Esophagus (tissue), 2 donors: ENCODE measurements around the gene CCL11. TPM values are rescaled to one million over a fixed set of nuclear protein-coding genes. Genes with fewer than 3 reads are reported as not detected.

ENCODE experiments used
- H3K27ac ChIP-seq, 2 donors: one replicate each; pipeline ENCODE4 v1.5.1; 2013; ENCODE audit warnings: low read depth in 2 of 2, mild to moderate bottlenecking in 2 of 2, inconsistent platforms in 1 of 2, low read length in 1 of 2, moderate library complexity in 1 of 2
- H3K27me3 ChIP-seq, 2 donors: one replicate each; pipeline ENCODE4 v1.6.1; 2013; ENCODE audit warnings: low read length in 2 of 2, control low read depth in 1 of 2, mild to moderate bottlenecking in 1 of 2; ENCODE audit not compliant: insufficient read depth in 2 of 2, control insufficient read depth in 1 of 2
- H3K36me3 ChIP-seq, 2 donors: one replicate each; pipeline ENCODE4 v1.6.1; 2013; ENCODE audit warnings: low read length in 1 of 2; ENCODE audit not compliant: control insufficient read depth in 2 of 2, insufficient read depth in 2 of 2
- H3K4me1 ChIP-seq, 2 donors: one replicate each; pipeline ENCODE4 v1.6.1; 2013; ENCODE audit warnings: low read length in 1 of 2; ENCODE audit not compliant: control insufficient read depth in 2 of 2, insufficient read depth in 2 of 2
- H3K4me3 ChIP-seq, 2 donors: one replicate each; pipeline ENCODE4 v1.5.1; 2013; ENCODE audit warnings: low read length in 2 of 2, mild to moderate bottlenecking in 2 of 2, low read depth in 1 of 2, moderate library complexity in 1 of 2
- H3K9me3 ChIP-seq, 2 donors: one replicate each; pipeline ENCODE4 v1.6.1; 2013; ENCODE audit warnings: mild to moderate bottlenecking in 2 of 2, low read depth in 1 of 2, low read length in 1 of 2, moderate library complexity in 1 of 2; ENCODE audit not compliant: control insufficient read depth in 2 of 2, insufficient read depth in 1 of 2
- WGBS, 2 donors: extraction: QIAGEN DNeasy Blood & Tissue Kit; methylation state at CpG; one replicate each; pipeline ENCODE4 v1.1.7; 2013; 5-methylcytosine and 5-hydroxymethylcytosine counted together
- polyA plus RNA-seq, 2 donors: library from polyadenylated mRNA; stranded (reverse); fragments of 200-250 nt; gene quantifications; one replicate each; pipeline ENCODE4 v1.2.3, GENCODE V29; 2013
- donor health status: healthy with polysubstance abuse.
- donor health status: Bipolar disorder and iron deficiency.

CCL11 gene
- polyA plus RNA-seq, 2 donors = 0.29 to 0.99 TPM

- H3K27me3 ChIP-seq = no peaks in the 10 kb centered on the region
- H3K27ac ChIP-seq = no peak overlapping the region
- no peak overlapping the region for H3K4me3 ChIP-seq
- H3K36me3 ChIP-seq = no peaks in the 10 kb centered on the region
- no peaks in the 10 kb centered on the region for H3K9me3 ChIP-seq
- WGBS, 2 donors = 91 to 92% methylated on average over 1 of the region's 1 CpG
- H3K4me1 ChIP-seq = no peaks in the 10 kb centered on the region
These were observed 17.1 kb downstream of the CCL11 start for GRCh38 chr17:34302636-34303035.

DNA sequence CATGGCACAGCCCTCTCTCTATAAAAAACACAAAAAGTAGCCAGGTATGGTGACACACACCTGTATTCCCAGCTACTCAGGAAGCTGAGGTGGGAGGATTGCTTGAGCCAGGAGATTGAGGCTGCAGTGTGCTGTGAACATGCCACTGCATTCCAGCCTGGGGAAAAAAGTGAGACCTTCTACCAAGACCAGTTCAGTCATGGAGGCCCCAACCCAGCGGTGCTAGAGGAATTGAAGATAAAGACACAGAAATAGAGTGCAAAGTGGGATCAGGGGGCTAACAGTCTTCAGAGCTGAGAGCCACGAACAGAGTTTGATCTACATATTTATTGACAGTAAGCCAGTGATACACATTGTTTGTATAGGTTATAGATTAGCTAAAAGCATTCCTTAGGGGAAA is 18.1 kb downstream of the CCL11 start:
- Histone ChIP-seq H3K9me3 (no peaks in the 10 kb centered on the region), H3K4me1 (no peaks in the 10 kb centered on the region), H3K36me3 (no peaks in the 10 kb centered on the region), H3K27me3 (no peaks in the 10 kb centered on the region), H3K4me3 (no peak overlapping the region), H3K27ac (no peak overlapping the region)
- 82 to 92% methylated on average over 2 of the region's 2 CpGs for WGBS, 2 donors

DNA sequence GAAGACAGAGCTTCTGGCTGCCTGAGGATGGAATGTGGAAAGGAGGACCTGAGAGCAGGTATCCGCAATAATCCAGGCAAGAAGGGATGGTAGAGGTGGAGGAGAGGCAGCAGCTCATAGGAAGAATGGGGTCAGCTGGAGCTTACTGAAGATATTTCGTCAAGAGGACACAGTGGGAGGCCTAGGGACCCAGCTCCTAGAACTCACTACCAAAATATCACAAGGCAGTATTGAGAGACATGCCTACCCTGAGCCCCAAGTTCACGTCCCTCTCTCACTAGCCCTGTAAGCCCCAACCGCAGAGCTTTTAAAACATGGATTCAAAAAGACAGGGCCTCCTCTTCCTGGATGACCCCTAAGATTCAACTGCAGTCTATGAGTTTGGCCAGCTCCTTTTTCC is 19.5 kb downstream of the CCL11 start:
- Histone ChIP-seq H3K4me3 (no peak overlapping the region), H3K9me3 (no peaks in the 10 kb centered on the region), H3K27me3 (no peaks in the 10 kb centered on the region), H3K4me1 (no peaks in the 10 kb centered on the region), H3K36me3 (no peaks in the 10 kb centered on the region), H3K27ac (no peak overlapping the region)
- 89 to 96% methylated on average over 4 of the region's 4 CpGs for WGBS, 2 donors

DNA sequence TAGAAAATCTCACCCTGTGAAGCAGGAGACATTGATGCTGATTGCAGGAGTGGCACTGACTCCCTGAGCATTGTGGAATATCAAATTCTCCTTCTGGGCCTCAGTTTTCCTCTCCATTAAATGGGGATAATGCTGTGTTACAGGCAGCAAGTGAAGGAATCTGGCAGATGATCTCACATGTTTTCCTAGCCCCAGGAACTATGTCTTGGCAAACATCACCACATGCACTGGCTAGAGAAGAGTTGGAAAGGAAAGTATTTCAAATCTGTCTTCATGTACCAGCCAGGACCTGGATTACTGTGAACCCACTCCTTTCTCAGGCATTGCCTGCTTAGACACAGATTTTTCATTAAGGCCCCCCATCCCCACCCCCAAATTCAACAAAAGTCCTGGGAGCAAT is 20.1 kb downstream of the CCL11 start:
- Histone ChIP-seq H3K4me3 (no peak overlapping the region), H3K4me1 (no peaks in the 10 kb centered on the region)

DNA sequence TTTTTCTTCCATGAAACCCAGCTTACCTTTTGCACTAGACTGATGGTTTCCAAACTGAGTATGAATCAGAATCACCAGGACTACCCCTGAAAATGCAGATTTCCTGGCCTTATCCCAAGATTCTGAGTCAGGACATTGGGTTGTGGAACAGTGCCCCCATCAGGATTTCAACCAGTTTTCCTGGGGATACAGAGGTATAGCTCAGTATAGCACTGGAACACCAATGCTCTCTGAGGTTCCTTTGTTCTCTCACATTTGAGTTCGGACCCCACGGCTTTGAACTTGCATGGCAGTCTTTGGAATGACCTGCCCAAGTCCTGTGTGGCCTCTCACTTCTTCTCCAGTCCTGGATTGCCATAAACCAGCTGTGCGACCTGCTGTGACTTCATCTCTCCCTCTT is 20.9 kb downstream of the CCL11 start:
- no peak overlapping the region for H3K4me3 ChIP-seq
- no peaks in the 10 kb centered on the region for H3K27me3 ChIP-seq
- H3K4me1 ChIP-seq = no peaks in the 10 kb centered on the region
- no peak overlapping the region for H3K27ac ChIP-seq
- WGBS, 2 donors = 64 to 76% methylated on average over 3 of the region's 3 CpGs
- H3K36me3 ChIP-seq = no peaks in the 10 kb centered on the region
- H3K9me3 ChIP-seq = no peaks in the 10 kb centered on the region

More for the DNA sequence above, 20.1 kb downstream of the CCL11 start:
- H3K27ac ChIP-seq = no peak overlapping the region
- no peaks in the 10 kb centered on the region for H3K9me3 ChIP-seq
- no peaks in the 10 kb centered on the region for H3K36me3 ChIP-seq
- H3K27me3 ChIP-seq = no peaks in the 10 kb centered on the region

DNA sequence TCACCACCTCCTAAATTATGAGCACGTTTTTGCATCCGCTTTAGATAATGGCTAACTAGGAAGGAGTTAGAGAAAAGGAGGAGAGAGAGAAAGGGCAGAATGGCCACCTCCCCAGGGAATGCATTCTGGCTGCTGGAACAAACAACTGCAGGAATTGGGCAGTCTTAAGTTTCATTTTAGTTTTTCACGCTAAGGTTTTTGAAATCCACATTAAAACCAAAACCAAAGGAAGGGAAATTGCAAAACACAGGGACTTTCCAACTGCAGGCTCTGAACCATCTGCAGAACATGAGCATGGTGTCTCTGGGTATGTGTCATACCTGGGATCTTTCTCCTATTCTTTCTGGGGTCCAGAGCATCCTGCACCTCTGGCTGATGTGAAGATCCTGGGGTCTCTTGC is 21.6 kb downstream of the CCL11 start:
- H3K36me3 ChIP-seq = no peaks in the 10 kb centered on the region
- H3K4me3 ChIP-seq = no peak overlapping the region
- no peaks in the 10 kb centered on the region for H3K9me3 ChIP-seq
- H3K27me3 ChIP-seq = no peaks in the 10 kb centered on the region
- H3K27ac ChIP-seq = no peak overlapping the region
- 43 to 47% methylated on average over 3 of the region's 3 CpGs for WGBS, 2 donors
- H3K4me1 ChIP-seq = no peaks in the 10 kb centered on the region

GRCh38 chr17:34308371-34308770 is 22.8 kb downstream of the CCL11 start:
- H3K9me3 ChIP-seq = no peaks in the 10 kb centered on the region
- H3K4me3 ChIP-seq = no peak overlapping the region
- no peaks in the 10 kb centered on the region for H3K27me3 ChIP-seq
- no peaks in the 10 kb centered on the region for H3K36me3 ChIP-seq
- no peaks in the 10 kb centered on the region for H3K4me1 ChIP-seq
- no peak overlapping the region for H3K27ac ChIP-seq

GRCh38 chr17:34311291-34311690 is 25.7 kb downstream of the CCL11 start:
- Histone ChIP-seq H3K9me3 (no peaks in the 10 kb centered on the region), H3K4me3 (no peak overlapping the region), H3K27ac (no peak overlapping the region), H3K27me3 (no peaks in the 10 kb centered on the region), H3K36me3 (no peaks in the 10 kb centered on the region), H3K4me1 (no peaks in the 10 kb centered on the region)
- WGBS, 2 donors = 60 to 63% methylated on average over 7 of the region's 7 CpGs

GRCh38 chr17:34312080-34312479 is 26.5 kb downstream of the CCL11 start:
- Histone ChIP-seq H3K9me3 (no peaks in the 10 kb centered on the region), H3K4me1 (no peaks in the 10 kb centered on the region), H3K27ac (peak overlapping the region; percentile 1 to 31), H3K27me3 (no peaks in the 10 kb centered on the region), H3K4me3 (no peak overlapping the region), H3K36me3 (no peaks in the 10 kb centered on the region)
- WGBS, 2 donors = 37 to 42% methylated on average over 5 of the region's 5 CpGs

DNA sequence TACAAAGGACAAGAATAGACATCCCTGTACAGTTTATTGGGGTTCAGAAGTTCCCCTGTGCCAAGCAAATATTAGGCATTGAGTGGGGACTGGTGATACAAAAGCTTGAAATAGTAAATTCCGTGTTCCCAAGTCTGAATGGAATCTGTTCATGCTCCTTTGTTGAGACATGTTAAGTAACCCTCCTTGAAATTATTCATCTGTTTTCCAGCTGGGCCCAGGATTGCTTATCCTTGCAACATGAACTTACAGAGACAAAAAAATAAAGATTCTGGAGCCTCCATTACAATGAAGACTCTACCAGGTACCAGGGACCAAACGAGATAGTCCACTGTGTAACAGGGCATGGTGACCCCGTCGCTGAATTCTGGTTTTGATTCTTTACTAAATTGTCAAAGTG is 27.6 kb downstream of the CCL11 start:
- 69 to 79% methylated on average over 4 of the region's 4 CpGs for WGBS, 2 donors
- Histone ChIP-seq H3K27ac (peak overlapping the region in 1 of 2 donors; percentile 19), H3K9me3 (no peaks in the 10 kb centered on the region)

More for the DNA sequence above, 27.6 kb downstream of the CCL11 start:
- H3K4me3 ChIP-seq = no peak overlapping the region
- H3K4me1 ChIP-seq = no peaks in the 10 kb centered on the region
- H3K27me3 ChIP-seq = no peaks in the 10 kb centered on the region
- H3K36me3 ChIP-seq = no peaks in the 10 kb centered on the region
